GM18519 (cell line): ENCODE measurements around the gene ANKS3.

Experiments
- ATAC-seq: cut with Tn5 transposase; IDR thresholded peaks from one replicate; pipeline ENCODE4 v1.9.1; 2021; ENCODE audit warnings: mild to moderate bottlenecking, moderate library complexity; ENCODE audit not compliant: unreplicated experiment, low FRiP score

The ANKS3 gene, protein sequence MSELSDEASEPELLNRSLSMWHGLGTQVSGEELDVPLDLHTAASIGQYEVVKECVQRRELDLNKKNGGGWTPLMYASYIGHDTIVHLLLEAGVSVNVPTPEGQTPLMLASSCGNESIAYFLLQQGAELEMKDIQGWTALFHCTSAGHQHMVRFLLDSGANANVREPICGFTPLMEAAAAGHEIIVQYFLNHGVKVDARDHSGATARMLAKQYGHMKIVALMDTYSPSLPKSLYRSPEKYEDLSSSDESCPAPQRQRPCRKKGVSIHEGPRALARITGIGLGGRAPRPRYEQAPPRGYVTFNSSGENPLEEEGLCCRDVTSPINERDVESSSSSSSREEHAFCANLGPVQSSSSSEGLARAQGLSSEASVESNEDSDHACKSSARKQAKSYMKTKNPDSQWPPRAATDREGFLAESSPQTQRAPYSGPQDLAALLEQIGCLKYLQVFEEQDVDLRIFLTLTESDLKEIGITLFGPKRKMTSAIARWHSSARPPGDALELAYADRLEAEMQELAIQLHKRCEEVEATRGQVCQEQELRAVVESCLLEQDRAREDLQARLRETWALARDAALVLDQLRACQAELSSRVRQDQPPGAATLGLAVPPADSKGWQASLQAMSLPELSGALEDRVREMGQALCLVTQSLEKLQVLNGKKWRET

DNA sequence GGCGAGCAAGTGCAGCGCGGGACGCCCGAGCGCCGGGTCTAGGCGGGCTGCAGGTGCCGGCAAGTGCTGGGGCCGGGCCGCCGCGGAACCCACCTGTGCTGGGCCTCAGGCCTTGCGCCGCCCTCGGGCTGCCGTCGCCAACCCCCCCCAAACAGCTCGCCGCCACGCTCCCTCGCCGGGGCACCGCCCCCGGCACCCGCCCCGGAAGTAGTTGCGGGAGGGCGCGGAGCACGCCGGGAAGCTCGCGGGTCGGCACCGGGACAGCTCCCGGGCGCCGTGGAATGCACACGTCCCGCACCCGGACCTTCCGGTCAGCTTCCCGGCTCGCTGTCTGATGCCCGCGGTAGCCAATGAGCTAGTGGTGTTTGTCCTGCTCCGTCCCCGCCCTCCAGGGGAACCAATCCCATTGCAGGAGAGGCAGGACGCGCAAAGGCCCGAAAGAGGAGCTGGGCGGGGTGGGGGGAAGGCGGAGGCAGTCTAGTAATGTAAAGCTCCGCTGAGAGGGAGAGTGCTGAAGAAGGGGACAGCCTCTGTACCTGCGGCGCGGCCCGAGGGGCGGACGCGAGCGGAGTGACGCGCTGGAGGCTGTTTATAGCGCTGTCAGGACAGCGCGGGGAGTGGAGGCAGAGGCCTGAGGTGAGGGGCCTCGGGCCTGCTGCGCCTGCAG is at the start of gene ANKS3, which contains the start of gene DNAAF8:
TSS of gene ANKS3 (minus strand) at position 209 of the 667 bp plus-strand sequence. CDS start 4,122 bp downstream, outside the sequence.
TSS of gene DNAAF8 (plus strand) at position 475 of the 667 bp plus-strand sequence. CDS start 1,978 bp downstream, outside the sequence.
- ATAC-seq = peak; percentile 58

DNA sequence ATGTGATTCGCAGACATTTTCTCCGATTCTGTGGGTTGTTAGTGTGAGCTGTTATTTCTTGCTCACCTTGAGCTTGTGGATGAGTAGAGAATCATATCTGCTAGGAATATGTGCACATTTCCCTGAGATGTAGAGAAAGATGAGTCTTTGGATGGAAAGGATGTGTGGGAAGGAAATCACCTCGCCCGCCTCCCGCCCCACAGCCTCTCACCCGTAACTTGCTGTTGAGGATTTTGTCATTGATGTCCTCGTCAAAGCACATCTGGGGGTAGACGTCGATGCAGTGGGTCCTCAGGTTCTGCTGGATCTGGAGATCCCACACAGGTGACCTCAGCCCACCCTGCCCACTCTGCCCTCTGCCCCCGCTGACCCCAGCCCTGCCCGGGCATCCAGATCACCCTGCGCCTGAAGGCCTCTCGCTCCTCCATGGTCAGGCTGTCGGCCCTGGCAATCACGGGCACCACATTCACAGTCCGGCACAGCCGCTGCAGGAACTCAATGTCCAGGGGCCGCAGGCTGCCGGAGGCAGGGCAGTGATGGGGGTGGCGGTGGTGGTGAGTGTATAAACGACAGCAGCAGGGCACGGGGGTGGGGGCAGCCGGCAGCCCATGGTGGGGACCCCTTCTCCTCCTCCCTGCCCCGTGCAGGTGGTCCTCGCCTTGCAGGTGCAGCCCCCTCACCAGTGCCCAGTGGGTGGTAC is 49.3 kb upstream of the ANKS3 start:
- no peak for ATAC-seq

GRCh38 chr16:4780235-4780634 is 46.2 kb upstream of the ANKS3 start:
- no peak for ATAC-seq

GRCh38 chr16:4778050-4778392 is 44.0 kb upstream of the ANKS3 start:
- ATAC-seq = no peak

DNA sequence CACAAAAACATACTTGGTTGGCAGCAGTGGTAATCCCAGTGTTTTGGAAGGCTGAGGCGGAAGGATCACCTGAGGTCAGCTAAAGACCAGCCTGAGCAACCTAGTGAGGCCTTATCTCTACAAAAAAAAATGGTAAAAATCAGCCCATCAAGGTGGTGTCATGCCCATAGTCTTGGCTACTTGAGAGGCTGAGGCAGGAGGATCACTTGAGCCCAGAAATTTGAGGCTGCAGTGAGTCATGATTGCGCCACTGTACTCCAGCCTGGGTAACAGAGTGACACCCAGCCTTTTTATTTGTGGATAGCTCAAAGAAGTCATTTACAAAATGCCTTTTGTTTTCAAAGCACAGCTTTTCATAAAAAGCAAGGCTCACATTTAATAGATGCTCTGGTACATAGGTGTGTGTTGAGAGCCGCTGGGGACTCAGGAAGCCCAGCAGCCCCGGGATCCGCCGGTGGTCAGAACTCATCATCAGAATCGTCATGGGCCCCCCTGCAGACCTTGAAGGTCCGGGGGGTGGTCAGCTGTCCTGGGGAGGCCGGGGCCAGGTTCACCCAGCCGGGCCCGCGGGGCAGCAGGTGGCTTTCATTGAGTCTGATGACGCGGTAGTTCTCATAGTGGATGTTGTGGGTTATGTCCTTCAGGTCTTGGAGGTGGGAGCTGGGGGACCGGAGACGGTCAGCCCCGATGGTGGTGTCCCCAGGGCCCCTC is 43.4 kb upstream of the ANKS3 start:
- ATAC-seq = no peak

DNA sequence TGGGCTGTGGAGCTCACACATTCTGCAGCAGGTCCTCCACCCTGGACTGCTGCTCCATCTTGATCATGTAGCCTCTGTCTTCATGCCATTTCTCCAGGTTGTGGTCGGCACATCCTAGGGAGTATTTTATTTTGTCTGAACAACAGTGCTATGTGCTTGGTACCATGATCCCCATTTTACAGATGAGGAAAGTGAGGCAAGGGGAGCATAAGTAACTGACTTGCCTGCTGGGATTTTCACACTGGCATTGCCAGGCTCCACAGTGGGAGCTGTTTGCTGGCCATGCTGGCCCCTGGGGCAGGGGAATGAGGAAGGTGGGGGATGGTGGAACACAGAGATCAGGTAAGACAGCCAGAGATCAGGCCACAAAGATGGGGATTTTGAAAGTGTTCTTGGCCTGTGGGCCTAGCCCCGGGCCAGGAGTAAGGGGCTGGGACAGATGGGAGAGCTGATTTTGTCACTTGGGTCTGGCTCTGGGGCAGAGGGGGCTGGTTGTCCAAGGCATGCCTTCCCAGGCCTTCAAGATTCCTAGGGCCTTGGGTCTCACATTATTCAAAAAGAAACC is 42.2 kb upstream of the ANKS3 start:
- no peak for ATAC-seq

- ATAC-seq = no peak
These were observed 40.9 kb upstream of the ANKS3 start for GRCh38 chr16:4775005-4775404.

- ATAC-seq = no peak
These were observed 38.3 kb upstream of the ANKS3 start for GRCh38 chr16:4772351-4772750.

DNA sequence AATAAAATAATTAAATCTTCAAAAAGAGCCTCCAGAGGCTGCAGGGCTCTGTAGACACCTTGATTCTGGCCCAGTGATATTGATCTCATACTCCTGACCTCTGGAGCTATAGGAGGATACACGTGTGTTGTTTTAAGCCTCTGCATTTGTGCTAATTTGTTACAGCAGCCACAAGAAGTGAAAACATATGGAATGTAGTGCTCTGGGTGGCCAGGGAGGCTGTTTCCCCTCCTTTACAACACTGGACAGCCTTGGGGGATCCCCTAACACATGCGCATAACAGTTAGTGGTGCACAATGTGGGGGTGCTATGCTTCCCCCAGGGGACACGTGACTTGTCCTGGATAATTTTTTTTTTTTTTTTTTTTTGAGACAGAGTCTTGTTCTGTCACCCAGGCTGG is 37.6 kb upstream of the ANKS3 start:
- no peak for ATAC-seq

GRCh38 chr16:4769306-4769638 is 35.2 kb upstream of the ANKS3 start:
- no peak for ATAC-seq

DNA sequence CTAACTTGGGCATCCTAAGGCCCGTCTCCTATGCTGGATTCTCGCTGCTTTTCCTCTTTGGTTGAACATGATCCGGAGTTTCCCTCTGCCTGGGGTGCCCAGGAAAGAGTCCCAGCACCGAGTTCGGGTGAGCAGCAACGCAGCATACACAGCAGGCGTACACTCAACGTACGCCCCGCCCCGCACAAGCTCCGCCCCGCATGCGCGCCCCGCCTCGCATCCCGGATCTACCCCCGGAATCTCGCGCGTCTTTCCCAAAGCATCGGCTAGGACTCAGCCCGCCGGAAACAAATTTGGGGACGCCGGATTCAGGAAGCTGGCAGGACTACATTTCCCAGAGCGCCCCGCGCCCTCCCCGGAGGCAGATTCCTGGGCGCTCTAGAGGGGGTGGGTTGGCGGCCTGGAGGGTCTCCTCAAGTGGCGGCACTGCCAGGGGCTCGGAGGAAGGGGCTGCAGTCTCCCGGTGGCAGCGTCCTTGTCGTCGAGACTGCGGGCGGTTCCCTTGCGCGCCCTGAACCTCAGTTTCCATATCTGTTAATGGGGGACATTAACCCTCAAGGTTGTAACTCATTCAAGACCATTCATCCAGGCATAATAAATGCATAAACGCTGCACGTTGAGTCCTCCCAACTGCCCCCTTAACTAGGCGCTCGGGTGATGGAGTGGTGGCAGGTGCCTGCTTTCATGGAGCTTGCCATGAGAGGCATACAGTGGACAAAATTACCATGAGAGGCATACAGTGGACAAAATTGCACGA is 34.7 kb upstream of the ANKS3 start:
- peak; percentile 44 for ATAC-seq

- ATAC-seq = no peak
These were observed 33.9 kb upstream of the ANKS3 start for GRCh38 chr16:4767872-4768548.

DNA sequence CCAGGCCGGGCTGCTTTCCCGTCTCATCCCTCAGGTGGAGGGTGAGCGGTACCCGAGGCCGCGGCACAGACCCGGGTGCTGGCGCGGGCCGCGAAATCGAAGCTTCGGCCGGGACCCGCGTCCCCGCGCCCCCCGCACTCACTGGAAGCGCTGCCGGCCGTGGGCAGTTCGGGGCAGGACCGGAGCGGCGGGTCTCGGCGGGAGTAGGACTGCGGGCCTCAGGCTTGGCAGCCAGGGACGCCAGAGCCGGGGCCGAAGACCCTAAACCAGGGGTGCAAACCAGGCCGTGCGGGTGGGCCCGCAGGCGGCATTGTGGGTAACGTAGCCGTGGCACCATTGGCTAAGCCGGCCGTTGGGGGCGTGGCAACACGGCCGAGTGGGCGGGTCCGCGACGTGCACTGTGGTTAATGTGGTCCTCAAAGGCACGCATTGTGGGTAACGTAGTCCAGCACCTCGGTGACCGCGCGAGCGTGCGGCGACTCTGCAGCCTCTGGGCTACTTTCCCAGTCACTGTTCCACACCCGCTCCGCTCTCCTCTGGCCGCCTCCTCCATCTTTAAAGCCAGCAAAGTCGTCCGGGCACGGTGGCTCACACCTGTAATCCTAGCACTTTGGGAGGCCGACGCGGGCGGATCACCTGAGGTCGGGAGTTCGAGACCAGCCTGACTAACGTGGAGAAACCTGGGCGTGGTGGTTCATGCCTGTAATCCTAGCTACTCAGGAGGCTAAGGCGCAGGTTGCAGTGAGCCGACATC is 33.0 kb upstream of the ANKS3 start, which contains the start of gene ZNF500:
TSS of gene ZNF500 (minus strand) at position 288 of the 754 bp plus-strand sequence. CDS start 1,184 bp downstream, outside the sequence.
- ATAC-seq = peak; percentile 76

DNA sequence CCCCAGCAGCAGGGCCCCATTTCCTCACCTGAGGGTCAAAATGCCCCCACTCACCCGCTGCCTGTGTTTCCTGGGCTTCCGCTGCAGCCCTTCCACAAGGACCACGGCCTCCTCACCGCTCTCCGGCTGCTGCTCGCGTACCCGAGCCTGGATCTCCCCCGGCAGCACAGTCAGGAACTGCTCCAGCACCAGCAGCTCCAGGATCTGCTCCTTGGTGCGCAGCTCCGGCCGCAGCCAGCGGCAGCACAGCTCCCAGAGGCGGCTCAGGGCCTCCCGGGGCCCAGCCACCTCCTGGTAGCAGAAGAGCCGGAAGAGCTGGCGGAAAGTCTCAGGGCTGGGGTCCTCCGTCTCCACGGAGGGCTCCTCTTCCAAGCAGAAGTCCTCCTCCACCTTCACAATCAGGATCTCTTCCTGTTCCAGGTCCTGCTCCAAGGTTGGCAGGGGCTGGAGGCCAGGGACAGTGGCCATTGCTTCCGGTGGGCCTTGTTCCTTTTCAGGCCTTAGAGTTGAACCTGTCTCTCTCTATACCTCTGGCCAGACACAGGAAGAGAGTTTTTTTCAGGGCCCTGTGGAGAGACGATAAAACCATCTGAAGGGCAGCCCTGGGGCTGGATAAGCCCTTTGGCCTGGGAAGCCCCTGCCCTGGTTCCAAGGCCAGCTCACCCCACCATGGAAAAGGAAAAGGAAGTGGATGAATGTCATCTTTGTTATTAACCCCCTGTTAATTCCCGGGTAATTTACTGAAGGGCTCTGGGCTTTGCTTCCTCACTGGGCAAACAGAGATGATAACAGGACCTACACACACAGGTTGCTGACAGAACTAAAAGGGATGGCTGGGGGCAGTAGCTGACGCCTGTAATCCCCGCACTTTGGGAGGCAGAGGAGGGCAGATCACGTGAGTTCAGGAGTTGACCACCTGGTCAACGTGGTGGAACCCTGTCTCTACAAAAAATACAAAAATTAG is 31.7 kb upstream of the ANKS3 start:
- ATAC-seq = no peak

- ATAC-seq = no peak
These were observed 29.7 kb upstream of the ANKS3 start for GRCh38 chr16:4763791-4764190.

DNA sequence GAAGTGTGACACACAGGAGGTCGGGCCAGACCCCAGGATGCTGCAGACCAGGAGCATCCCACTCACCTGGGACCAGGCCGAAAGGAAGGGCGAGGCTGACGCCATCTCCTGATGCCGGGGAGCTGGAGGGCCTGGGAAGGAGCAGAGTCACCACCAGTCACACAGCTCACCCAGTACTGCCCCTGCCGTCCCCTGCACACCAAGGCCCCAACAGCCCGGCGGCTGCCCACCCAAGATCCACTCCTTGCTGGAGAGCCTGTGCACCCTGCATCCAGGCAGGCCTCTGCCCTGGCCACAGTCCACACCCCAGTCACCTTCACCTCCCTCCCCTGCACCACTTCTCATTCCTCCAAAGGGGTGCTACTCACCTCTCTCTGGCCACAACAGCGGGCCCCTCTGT is 28.1 kb upstream of the ANKS3 start:
- no peak for ATAC-seq
